Peyer's patch (tissue), 4 donors: ENCODE results near the gene PHACTR1.

Experiments
- CTCF ChIP-seq, 6 experiments: fragments of 450-650 bp in 4 of 6; fragments of 200-600 bp in 2 of 6; sonication (generic) in 1 of 6; IDR thresholded peaks; one replicate each; pipeline ENCODE4 v1.5.1; 2017 to 2019; ENCODE audit warnings: antibody characterized with exemption in 6 of 6, mild to moderate bottlenecking in 3 of 6, moderate library complexity in 1 of 6
- POLR2A ChIP-seq, 2 donors: fragments of 450-650 bp; IDR thresholded peaks; one replicate each; pipeline ENCODE4 v1.5.1; 2017; ENCODE audit warnings: antibody characterized with exemption in 2 of 2, mild to moderate bottlenecking in 2 of 2, moderate library complexity in 2 of 2

DNA sequence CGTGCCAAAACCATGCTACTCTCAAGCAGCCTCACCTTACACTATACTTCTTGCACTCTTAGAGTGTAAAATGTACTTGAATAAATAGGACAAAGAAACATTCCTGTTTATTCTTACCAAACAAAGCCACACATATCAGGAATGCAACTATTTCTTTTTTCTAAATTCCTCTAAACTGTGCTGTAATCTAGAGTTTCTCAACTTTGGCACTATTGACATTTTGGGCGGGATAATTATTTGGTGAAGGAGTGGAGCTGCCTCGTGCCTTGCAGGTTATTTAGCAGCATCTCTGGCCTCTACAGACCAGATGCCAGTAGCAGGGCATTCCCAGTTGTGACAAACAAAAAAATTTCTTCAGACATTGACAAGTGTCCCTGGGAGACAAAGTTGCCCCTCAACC, 86.9 kb downstream of the PHACTR1 start:
- no peak for TF ChIP-seq CTCF (IDR thresholded peaks at IDR 0.05)
- TF ChIP-seq POLR2A (IDR thresholded peaks at IDR 0.05): no peak
